ENCODE results near the gene NAA10. TPM values are rescaled to one million over a fixed set of nuclear protein-coding genes. Genes with fewer than 3 reads are reported as not detected.

Gene NAA10
- polyA plus RNA-seq, 2 of the 4 experiments (the other 2 are of a cell fraction) = 63.5 to 230 TPM

GRCh38 chrX:153947009-153947769 lies 12.4 kb upstream of the NAA10 start (continued):
- TF ChIP-seq MAZ (IDR thresholded peaks at IDR 0.05; ENCODE audit: borderline replicate concordance, low read depth, low read length) (no peak), NR3C1 (IDR thresholded peaks at IDR 0.05) (no peak), RARB (CRISPR knock-in tag; IDR thresholded peaks at IDR 0.05) (no peak), EHMT2 (IDR thresholded peaks at IDR 0.05; ENCODE audit: low read depth) (no peak), RFX5 (IDR thresholded peaks at IDR 0.05) (no peak), HEYL (CRISPR knock-in tag; IDR thresholded peaks at IDR 0.05) (no peak), CBX2 (IDR thresholded peaks at IDR 0.05; ENCODE audit: borderline replicate concordance, low read depth) (no peak), FOXS1 (CRISPR knock-in tag; IDR thresholded peaks at IDR 0.05) (no peak), POLR2AphosphoS2 (conservative IDR thresholded peaks at IDR 0.05; ENCODE audit: low read length) (peak; percentile 66; the same call in 1 of the 2 replicates), RAD21 (conservative IDR thresholded peaks at IDR 0.05 in 1 of 2, IDR thresholded peaks at IDR 0.05 in 1 of 2) (peak; percentile 59 to 61)

GRCh38 chrX:153945956-153946943 lies 11.4 kb upstream of the NAA10 start:
- ChIA-PET POLR2A (no interaction called here), CTCF (interaction anchor here (0.6 to 17.9 kb wide), 30 partner anchors 12 to 1005 kb away, joined by 3 to 363 read pairs (median 4); partner anchors contain the start of genes ARHGAP4, HCFC1, NAA10 and PLXNB3)
- Histone ChIP-seq H3K4me2 (no peak overlapping the region), H3K27ac (no peak overlapping the region; a peak in 1 of 6 replicates), H3K4me3 (no peak overlapping the region), H3K9me3 (no peaks in the 10 kb centered on the region), H3K4me1 (peaks cover 3% of the 10 kb centered on the region; the same call in 1 of the 3 replicates)
- FAIRE-seq (no peak), DNase-seq (ENCODE audit: low read depth in 1 of 2, low spot score in 1 of 2) (no peak), ATAC-seq (no peak)
- 92% methylated on average over 18 of the region's 24 CpGs for WGBS (ENCODE audit: missing lambda C conversion rate)
- no peak for TF ChIP-seq CBX2 (IDR thresholded peaks at IDR 0.05; ENCODE audit: borderline replicate concordance, low read depth)
- no peak for TF ChIP-seq RFX5 (IDR thresholded peaks at IDR 0.05)
- TF ChIP-seq HES2 (IDR thresholded peaks at IDR 0.05) = no peak
- TF ChIP-seq CEBPB (IDR thresholded peaks at IDR 0.05) = no peak
- TF ChIP-seq HOXA7 (CRISPR knock-in tag; IDR thresholded peaks at IDR 0.05) = no peak
- no peak for TF ChIP-seq EP300 (IDR thresholded peaks at IDR 0.05)
- no peak for TF ChIP-seq KDM5A (IDR thresholded peaks at IDR 0.05)
- TF ChIP-seq MAX (IDR thresholded peaks at IDR 0.05) = no peak
- no peak for TF ChIP-seq ZSCAN20 (CRISPR knock-in tag; IDR thresholded peaks at IDR 0.05)
- no peak for TF ChIP-seq JUN (IDR thresholded peaks at IDR 0.05)
- no peak for TF ChIP-seq CBX8 (IDR thresholded peaks at IDR 0.05)
- TF ChIP-seq SREBF2 (IDR thresholded peaks at IDR 0.05) = no peak
- no peak for TF ChIP-seq MYC (IDR thresholded peaks at IDR 0.05; ENCODE audit: borderline replicate concordance, low read length)
- TF ChIP-seq BCL3 (IDR thresholded peaks at IDR 0.05) = no peak
- TF ChIP-seq FOSB (CRISPR knock-in tag; IDR thresholded peaks at IDR 0.05) = no peak
- TF ChIP-seq HOXB13 (CRISPR knock-in tag; IDR thresholded peaks at IDR 0.05; ENCODE audit: low read depth) = no peak
- TF ChIP-seq RAD21 (conservative IDR thresholded peaks at IDR 0.05 in 1 of 2, IDR thresholded peaks at IDR 0.05 in 1 of 2) = no peak
- no peak for TF ChIP-seq HMGXB4 (CRISPR knock-in tag; IDR thresholded peaks at IDR 0.05; ENCODE audit: borderline replicate concordance)
- TF ChIP-seq USF2 (IDR thresholded peaks at IDR 0.05) = no peak

Measured in A549 (cell line).